Inflammatory macrophage treated with lipopolysaccharide for 4 hours (primary cell): ENCODE results near the gene ARHGEF11.

Experiments used
- DNase-seq: peaks from one replicate; pipeline ENCODE4 v3.0.0-alpha.2; 2020

The ARHGEF11 gene

DNA sequence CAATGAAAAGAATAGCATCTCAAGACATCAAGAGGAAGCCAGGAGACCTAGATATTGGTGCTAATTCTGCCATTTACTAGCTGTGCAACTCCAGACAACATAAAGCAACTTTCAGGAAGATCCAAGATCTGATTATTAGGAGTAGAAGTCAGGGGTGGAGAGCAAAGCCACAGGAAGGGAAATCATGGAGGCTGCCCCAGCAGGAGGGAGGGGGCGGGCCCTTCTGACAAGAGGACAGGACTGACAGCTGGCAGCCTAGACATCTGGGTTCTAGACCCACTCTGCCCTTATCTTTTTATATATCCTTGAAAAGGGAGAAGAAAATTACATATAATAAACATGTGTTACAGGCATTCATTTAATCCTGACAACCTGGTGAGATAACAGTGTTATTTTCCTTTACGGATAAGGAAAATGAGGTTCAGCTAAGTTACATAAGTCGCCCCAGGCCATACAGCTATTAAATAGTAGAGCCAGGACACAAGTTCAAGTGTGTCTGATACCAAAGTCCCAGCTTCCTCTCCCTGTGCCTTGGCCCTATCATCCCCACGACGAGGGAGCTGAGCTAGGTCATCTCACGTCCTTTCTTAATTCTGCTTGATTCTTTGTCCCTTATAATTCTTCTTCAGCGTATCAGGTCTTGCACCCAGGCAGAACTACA lies 46.6 kb downstream of the ARHGEF11 start:
- DNase-seq = no peak

DNA sequence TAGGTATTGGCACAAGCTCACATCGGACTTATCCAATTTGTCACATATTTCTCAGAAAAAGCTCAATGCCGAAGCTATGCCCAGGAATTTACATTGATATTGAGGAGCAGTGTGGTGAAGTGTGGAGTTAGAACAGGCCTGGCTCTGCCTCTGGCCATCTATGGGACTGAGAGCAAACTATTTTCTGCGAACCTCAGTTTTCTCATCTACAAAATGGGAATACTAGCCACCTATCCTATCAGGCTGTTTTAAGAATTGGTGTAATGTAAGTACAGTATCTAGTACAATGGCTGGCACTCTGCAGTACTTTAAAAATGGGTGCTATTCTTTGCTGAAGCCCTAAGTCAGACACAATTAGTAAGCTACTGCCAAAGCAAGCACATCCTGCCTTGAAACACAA lies 47.2 kb downstream of the ARHGEF11 start:
- DNase-seq = no peak

DNA sequence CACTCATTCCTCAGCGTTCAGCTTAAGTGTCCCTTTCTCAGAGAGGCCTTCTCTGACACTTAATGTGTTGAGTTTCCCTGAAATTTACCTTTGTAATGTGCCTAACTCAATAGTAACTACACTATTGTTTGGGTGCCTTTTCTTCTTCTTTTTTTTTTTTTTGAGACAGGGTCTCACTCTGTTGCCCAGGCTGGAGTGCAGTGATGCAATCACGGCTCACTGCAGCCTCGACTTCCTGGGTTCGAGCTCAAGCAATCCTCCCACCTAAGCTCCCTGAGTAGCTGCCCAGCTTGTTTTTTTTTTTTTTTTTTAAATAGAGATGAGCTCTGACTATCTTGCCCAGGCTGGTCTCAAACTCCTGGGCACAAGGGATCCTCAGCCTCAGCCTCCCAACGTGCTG lies 50.1 kb downstream of the ARHGEF11 start:
- no peak for DNase-seq

DNA sequence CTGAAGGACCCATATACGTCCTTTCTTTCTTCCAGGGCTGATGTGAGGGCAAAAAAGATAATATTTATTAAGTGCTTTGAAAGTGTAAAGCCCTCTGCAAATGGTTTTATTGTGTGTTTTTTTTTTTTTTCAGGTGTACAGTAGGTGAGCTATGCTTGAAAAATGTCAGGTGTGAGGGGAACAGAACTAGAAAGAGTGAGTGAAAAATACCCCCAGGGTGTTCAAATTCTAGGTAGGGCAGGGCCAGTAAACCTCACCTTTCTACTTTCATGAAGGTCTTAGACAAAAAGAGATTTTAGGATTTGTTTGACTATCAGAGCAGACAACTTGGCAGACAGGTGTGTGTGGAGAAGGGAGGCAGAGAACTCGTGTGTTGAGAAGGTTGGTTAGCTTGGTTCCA lies 51.3 kb downstream of the ARHGEF11 start:
- DNase-seq = no peak

DNA sequence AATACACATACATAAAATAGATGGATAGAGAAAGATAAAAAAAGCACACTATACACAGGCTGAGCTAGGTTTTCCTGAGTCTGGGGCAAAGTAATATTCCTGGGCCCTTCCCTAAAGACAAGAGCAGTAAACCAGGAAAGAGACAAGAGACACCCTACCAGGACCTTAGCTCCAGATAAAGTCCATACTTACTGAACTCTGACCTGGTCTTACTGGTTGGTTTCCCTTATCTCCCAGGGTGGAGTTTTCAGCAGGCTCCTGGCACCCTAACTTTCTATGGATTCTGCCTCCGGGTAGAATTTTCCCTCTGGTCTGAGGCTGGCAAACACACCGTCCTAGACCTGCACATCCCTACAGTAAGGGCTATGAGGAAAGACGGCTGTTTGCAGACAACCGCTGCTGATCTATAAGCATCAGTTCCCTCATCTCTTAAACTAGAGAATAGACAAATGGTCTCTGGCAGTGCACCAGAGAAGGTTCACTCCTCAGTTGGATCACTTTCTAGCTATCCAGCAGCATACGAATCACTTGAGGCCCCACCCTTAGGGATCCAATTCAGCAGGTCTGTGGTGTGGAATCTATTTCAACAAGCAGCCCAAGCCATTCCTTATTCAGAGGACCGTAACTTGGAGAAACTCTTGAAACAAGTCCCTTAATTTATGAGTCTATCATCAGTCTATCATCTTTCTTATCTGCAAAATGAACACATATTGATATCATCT lies 52.0 kb downstream of the ARHGEF11 start:
- DNase-seq = no peak

DNA sequence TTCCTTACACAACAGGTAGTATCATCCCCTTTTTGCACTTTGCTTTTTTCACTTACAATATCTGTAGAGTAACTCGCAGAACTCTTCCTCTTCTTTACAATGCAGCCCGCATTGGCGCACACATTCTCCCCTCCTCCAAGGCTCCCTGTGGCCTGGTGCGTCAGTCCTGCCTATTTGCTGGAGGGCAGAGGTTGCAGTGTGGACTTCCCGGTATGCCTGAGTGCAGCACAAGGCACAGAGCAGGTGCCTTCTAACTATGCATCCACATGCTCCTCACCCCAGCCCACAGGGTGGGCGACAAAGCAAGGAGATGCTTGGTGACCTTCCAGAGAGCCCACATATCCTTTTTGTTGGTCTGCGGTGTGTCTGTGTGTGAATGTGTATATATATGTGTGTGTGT lies 53.3 kb downstream of the ARHGEF11 start:
- no peak for DNase-seq

DNA sequence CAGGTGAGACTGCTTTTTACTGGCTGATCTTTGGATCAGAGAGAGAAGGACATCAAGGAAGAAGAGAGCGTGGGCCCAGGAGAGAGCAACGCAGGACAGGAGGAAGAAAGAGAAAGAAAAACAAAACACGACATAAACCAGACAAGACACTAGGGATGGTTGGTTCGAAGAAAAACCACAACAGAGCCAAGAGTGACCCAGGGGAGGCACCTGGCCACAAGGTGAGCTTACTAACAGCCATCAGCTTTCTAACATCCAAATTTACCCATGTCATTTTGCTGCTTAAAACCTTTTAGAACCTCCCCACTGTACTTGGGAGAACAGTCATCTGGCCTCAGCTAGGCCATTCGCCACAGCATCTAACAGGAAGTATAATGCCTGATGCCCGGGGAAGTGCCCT lies 57.8 kb downstream of the ARHGEF11 start:
- DNase-seq = no peak

DNA sequence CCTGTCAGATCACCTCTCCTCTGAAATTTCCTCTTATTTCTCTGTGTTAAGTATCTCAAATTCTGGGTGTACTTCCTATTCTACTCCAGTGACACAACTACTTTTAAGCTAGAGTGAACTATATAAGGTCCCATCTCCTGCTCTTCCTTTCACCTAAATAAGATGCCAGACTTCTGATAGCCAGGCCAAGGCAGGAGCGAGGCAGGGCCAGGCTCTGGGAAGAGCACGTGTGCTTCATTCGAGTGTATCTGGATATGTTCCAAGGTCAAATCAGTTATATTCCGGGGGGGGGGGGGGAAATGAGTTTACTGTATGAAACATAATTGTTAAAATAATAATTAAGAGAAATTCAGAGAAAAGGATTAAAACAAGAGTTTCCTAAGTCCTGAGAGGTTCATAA lies 65.0 kb downstream of the ARHGEF11 start:
- no peak for DNase-seq

DNA sequence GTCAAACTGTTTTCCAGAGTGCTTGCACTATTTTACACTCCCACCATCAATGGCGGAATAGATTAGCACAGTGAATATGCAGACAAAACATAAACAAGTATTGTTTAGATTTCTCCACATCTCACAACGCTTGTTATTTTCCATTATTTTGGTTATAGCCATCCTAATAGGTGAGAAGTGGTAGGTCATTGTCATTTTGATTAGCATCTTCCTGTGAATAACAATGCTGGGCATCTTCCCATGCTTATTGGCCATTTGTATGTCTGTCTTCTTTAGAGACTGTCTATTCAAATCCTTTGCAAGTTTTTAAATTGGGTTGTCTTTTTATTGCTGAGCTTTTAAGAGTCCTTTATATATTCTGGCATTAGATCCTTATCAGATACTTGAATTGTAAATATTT lies 70.5 kb downstream of the ARHGEF11 start:
- DNase-seq = no peak

DNA sequence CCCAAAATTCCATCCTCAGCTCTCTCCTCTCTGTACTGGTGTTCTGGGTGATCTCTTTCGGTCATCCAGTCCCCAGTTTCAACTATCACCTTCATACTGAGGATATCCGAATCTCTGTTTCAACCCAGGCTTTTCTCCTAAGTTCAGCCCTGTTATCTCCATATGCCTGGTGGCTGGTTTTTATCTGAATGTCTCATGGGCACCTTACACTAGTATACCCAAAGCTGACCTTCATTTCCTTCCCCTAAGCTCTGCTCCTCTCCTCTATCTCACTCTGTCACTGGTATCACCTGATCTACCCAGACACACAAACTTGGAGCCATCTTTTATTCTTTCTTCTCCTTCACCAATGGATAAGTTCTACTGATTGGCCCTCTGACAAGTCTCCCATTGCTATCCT lies 72.1 kb downstream of the ARHGEF11 start:
- DNase-seq = no peak

DNA sequence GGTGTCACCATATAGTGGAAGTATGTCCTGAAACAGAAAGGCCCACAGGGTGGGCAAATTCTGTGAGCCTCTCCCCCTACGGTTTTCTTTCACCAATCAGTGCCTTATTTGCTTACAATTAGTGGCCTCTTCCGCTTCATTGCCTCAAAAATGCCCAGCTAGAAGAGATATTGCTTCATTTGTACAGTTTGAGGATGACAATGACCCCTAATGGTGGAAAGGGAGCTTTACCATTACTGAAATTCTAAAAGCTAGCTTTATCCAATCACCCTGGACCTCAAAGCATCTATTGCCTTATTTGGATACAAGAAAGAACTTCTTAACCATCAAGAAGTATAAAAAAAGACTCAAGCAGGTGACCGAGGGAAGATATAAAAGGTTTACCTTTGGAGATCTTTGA lies 75.5 kb downstream of the ARHGEF11 start:
- DNase-seq = peak; percentile 6

DNA sequence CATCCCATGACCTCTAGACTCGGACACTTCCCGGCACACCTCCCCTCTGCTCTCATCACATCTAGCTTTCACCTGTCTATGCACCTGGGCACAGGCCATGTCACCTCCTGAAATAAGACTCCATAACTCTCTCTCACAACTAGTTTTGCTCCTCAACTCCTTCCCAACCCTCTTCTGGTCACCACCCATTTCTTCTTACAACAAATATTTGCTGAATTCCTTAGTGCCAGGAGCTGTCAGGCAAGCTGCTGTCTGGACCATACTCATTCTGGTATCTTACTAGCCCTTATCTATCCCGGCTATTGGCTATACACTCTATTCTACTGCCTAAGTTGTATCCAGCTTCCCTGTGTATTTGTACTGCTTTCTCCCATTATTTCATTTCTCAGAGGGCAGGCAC lies 76.0 kb downstream of the ARHGEF11 start:
- no peak for DNase-seq

DNA sequence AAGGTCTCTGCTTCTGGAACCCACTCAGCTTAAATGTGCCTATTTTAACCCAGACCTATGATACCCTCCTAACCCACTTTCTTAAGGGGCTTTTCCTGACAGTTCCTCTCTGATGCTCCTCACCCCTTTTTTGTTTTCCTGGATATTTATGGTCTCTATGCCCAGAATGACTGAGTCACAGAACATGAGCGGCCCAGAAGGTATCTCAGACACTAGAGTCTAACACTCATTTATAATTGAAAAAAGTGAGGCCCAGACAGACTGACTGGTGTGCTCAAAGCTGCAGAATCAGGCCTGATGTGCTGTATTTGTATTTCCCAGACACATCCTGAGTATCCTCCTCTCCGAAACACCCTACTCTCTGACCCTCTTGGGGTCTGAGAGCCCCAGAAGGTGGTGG lies 81.1 kb downstream of the ARHGEF11 start:
- DNase-seq = no peak

DNA sequence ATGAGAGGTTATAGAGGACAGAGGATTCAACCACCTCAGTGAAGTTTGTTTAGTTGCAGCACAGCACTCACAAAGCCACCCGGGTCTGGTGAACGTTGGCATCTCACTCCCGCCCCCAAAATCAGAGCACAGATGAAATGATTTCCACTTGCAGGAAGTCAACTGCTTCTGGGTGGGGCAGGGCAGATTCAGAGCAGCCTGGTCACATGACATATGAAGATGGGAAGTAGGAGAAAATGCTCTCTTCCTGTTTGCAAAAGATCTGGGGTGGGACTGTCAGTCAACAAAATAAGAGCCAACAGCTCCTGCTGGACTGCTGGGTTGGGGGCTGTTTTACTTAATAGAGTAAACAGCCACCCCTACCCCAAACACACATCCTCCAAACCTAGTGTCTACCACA lies 81.9 kb downstream of the ARHGEF11 start:
- DNase-seq = peak; percentile 93

DNA sequence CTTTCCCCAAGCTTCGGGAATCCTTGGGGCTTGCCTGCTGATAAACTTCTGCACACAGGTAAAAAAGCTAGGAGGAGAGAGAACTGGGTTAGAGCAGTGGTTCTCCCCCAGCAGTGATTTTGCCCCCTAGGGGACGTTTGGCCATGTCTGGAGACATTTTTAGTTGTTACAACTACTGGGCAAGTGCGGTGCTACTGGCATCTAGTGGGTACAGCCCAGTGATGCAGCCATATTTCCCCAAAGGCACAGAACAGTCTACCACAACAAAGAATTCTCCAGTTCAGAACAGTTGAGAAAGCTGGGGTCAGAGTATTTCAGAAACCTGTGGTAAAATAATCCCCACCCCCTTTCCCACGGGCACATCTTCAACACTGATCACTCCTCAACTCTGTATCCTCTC lies 83.8 kb downstream of the ARHGEF11 start:
- DNase-seq = peak; percentile 65

DNA sequence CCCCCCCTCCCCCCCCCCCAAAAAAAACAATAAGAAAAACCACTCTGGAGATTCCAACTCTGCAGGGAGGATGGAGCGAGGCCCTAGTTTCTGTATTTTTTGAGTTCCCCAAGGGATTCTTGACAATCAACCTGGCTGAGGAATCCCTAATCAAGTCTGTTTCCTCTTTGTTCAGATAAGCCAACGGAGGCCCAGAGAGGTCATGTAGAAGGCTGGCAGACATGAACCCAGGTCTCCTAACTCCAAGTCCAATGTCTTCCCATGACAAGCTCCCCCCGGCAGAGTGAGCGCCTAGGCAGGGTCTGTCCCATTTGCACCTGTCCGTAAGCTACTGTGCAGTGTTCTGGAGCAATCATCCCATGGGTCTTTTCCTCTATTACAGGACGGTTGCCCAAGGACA lies 85.6 kb downstream of the ARHGEF11 start:
- DNase-seq = no peak

DNA sequence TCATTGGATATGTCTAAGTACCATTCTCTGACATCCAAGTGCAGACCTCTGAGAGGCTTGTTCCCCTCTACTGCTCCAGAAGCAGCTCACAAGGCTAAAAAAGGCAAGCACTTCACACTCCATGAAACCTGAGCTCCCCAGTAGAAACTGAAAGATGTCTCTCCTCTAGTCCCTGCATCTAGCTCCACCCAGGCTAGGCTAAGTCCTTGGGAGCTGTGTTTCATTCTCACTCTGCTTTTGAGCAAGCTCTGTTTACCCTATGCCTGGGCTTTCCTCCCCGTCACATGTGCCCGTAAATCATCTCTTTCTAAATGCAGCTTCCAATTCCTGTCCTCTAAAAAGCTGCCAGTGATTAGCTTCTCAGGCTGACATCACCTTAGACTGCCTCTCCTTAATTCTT lies 86.1 kb downstream of the ARHGEF11 start:
- DNase-seq = peak; percentile 27

DNA sequence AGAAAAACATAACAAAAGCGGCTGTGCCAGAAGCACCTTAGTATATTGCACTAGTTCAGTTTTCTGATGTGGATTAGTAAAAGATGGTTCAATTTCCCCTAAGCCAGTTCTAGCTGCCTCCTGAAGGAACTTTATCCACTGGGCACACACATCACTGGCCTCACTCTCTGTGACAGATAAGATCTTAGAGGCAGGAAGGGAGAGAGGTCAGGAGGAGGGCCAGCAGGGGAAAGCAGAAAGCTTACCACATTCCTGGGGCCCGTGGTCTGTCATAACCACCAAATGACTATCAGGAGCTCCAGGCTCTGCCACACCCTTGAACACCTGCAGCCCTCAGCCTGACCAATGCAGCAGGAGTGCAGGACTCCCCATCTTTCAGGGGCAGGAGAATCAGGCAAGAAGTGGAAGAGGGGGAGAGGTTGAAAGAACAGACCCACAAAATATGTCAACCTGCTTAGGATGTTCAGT lies 87.3 kb downstream of the ARHGEF11 start:
- no peak for DNase-seq

DNA sequence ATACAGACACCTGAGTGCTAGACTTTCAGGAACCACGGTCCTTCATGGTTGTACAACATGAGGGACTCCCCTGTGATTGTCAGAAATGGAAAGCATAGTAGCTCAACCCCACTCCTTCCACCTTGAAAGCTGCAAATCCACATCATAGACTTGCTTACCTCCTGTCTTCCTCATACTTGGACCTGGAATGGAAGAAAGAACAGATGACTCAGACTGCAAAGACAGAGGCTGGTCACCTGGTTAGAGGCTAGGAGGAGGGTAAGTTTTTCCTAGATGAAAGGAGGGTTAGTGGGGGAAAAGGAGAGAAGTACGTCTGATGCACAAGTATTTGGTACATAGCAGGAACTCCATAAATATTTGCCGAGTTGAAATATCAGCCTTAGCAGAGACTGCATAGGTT lies 87.9 kb downstream of the ARHGEF11 start:
- DNase-seq = no peak

DNA sequence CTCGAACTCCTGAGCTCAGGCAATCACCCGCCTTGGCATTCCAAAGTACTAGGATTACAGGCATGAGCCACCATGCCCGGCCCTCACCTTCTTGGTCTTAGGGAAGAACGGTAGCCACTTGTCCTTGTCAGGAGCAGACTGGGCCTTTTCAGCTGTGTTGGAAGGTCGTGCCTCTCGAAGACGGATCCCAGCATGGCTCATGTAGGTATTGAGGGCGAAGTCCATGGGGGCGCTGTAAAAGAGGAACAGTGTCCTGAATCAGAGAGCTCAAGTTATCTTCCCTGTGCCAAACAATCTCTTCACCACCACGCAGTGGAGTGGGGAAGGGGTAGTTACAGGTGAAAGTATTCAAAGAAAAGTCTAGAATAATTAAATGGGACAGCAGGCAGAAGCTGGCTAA lies 89.2 kb downstream of the ARHGEF11 start:
- DNase-seq = no peak

DNA sequence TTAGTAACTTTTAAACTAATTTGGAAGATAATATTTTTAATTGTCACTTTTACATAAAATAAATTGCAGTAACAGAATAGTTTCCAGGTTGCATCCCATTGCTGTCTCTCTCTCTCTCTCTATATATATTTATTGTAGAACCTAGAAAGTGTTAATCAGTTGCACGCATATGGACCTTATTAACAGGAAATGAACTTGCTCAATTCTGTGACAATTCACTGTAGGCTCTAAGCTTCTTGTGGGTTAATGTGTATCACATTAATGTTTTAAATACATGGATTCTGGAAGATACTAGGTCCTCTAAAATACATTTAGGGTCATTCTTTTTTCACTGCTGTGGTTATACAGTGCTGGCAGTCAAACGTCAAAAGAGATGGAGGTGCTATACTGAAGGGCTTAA lies 92.0 kb downstream of the ARHGEF11 start:
- no peak for DNase-seq

DNA sequence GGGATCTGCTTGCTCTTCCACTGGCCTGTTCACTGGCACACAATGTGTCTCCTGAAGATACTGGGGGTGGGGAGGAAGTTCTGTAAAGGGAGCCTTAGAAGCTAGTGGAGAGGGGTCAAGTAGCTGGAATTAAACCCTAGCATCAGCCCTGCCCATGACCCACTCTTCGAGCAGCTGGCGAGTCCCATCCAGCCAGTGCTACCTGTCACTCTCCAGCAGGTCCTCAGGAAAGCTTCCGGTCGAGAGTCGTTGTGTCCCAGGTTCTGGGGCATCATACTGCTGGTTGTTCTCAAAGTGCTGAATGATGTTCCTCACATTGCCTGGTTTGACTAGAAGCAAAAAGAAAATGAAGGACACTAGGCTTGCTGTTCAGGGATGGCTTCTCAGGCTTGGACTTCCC lies 94.2 kb downstream of the ARHGEF11 start:
- no peak for DNase-seq

DNA sequence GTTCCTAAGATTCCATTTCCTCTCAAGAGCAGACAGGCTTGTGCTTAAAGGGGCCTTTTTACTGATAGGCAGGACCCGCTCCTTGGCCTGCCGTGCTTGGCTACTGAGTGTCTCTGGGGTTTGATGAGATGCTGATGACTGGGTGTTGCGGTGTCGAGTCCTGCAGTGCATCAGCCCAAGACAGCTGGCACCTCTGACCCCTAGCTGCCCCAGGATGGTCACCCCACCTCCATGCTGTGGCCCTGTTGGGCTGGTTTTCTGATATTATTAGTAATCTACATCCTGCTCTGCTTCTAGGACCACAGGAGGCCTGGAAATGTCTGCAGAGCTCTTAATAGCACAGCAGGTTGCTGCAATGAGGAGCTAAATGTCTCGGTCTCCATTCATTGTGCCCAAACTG lies 96.4 kb downstream of the ARHGEF11 start:
- DNase-seq = no peak

DNA sequence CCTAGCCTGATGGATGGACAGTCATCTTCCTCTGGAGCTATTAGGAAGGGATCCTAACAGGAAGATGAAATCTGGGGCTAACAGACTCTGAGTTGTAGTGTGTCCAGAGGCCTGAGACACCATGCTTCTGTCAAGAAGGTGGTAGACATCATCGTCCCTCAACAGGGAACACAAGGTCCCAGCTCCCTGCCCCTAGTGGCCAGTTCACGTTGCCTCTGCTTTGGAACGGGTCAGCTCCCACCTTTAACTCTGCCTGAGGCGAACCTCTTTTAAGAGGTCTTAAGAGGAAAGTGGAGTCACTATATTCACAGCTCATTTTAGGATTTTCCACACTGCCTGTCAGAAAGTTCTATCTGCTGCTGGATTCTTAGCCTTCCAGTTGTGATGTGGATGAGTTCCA lies 96.8 kb downstream of the ARHGEF11 start:
- DNase-seq = no peak
